GM12801 (cell line): Measurements from ENCODE around the gene TPD52L2.

Experiments
- TF ChIP-seq, protein P1 (sequence below): IDR thresholded peaks from one replicate; pipeline ENCODE4 v1.5.1; 2011; ENCODE audit warnings: control low read depth; ENCODE audit not compliant: insufficient read length; ENCODE audit errors: extremely low read depth

Gene TPD52L2

GRCh38 chr20:63919130-63919529 lies 54.1 kb downstream of the TPD52L2 start:
- TF ChIP-seq, protein P1, sequence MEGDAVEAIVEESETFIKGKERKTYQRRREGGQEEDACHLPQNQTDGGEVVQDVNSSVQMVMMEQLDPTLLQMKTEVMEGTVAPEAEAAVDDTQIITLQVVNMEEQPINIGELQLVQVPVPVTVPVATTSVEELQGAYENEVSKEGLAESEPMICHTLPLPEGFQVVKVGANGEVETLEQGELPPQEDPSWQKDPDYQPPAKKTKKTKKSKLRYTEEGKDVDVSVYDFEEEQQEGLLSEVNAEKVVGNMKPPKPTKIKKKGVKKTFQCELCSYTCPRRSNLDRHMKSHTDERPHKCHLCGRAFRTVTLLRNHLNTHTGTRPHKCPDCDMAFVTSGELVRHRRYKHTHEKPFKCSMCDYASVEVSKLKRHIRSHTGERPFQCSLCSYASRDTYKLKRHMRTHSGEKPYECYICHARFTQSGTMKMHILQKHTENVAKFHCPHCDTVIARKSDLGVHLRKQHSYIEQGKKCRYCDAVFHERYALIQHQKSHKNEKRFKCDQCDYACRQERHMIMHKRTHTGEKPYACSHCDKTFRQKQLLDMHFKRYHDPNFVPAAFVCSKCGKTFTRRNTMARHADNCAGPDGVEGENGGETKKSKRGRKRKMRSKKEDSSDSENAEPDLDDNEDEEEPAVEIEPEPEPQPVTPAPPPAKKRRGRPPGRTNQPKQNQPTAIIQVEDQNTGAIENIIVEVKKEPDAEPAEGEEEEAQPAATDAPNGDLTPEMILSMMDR = no peak

- TF ChIP-seq, protein P1 = no peak
Observed at GRCh38 chr20:63920226-63920625, 55.2 kb downstream of the TPD52L2 start.

DNA sequence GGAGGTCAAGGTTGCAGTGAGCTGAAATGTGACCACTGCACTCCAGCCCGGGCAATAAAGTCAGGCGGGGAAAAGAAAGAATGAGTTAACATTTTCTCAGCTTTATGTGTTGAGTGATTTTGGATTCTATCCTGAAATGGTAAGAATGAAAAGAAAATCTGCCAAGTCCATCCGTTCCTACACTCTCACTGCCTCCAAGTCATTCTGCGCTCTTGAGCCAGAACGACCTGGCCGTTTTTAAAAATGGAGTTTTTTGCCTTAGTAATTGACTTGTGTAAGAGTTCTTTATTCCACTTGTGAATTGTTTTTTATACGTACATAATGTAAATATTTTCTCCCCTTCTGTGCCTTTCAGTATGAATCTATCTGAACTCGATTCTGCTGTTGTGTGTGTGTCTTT lies 58.6 kb downstream of the TPD52L2 start:
- TF ChIP-seq, protein P1 = no peak

GRCh38 chr20:63924241-63924640 lies 59.2 kb downstream of the TPD52L2 start:
- TF ChIP-seq, protein P1 = no peak

GRCh38 chr20:63926298-63926697 lies 61.2 kb downstream of the TPD52L2 start:
- TF ChIP-seq, protein P1 = no peak

DNA sequence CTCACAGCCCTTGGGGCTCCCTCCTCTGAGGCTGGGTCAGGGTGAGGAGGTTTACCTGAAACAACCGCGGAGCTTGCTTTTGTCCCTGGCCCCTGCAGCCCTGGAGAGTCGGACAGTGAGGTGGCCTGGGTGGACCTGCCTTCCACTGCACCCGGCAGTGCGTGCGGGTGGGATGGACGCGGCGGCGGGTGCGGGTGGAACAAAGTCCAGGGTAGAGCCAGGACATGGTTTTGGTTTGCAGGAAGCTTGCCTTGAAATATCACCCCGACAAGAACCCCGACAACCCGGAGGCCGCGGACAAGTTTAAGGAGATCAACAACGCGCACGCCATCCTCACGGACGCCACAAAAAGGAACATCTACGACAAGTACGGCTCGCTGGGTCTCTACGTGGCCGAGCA lies 64.0 kb downstream of the TPD52L2 start:
- TF ChIP-seq, protein P1 = no peak

- TF ChIP-seq, protein P1 = no peak
Observed at GRCh38 chr20:63930971-63931553, 66.0 kb downstream of the TPD52L2 start.
